Tibial nerve (tissue), 4 donors: ENCODE results near the gene ITPRID1.

Source experiments
- EP300 ChIP-seq, 2 donors: sonication (generic); formaldehyde crosslinking; IDR thresholded peaks; one replicate each; pipeline ENCODE4 v1.6.1; 2017; ENCODE audit warnings: antibody characterized with exemption in 2 of 2, mild to moderate bottlenecking in 1 of 2
- POLR2A ChIP-seq, 2 donors: fragments of 450-650 bp; IDR thresholded peaks; one replicate each; pipeline ENCODE4 v1.6.1; 2017; ENCODE audit warnings: antibody characterized with exemption in 2 of 2, mild to moderate bottlenecking in 2 of 2, moderate library complexity in 2 of 2
- TF ChIP-seq, protein P1 (sequence below), 5 experiments: fragments of 200-600 bp in 3 of 5; fragments of 450-650 bp in 2 of 5; sonication (generic) in 3 of 5; IDR thresholded peaks; one replicate each; pipeline ENCODE4 v1.5.1; 2016 to 2019; ENCODE audit warnings: antibody characterized with exemption in 5 of 5, mild to moderate bottlenecking in 3 of 5, moderate library complexity in 2 of 5

GRCh38 chr7:31648880-31649279 is 135.0 kb downstream of the ITPRID1 start:
- TF ChIP-seq, protein P1, sequence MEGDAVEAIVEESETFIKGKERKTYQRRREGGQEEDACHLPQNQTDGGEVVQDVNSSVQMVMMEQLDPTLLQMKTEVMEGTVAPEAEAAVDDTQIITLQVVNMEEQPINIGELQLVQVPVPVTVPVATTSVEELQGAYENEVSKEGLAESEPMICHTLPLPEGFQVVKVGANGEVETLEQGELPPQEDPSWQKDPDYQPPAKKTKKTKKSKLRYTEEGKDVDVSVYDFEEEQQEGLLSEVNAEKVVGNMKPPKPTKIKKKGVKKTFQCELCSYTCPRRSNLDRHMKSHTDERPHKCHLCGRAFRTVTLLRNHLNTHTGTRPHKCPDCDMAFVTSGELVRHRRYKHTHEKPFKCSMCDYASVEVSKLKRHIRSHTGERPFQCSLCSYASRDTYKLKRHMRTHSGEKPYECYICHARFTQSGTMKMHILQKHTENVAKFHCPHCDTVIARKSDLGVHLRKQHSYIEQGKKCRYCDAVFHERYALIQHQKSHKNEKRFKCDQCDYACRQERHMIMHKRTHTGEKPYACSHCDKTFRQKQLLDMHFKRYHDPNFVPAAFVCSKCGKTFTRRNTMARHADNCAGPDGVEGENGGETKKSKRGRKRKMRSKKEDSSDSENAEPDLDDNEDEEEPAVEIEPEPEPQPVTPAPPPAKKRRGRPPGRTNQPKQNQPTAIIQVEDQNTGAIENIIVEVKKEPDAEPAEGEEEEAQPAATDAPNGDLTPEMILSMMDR (IDR thresholded peaks at IDR 0.05), result no peak
- TF ChIP-seq POLR2A (IDR thresholded peaks at IDR 0.05), result no peak
- TF ChIP-seq EP300 (IDR thresholded peaks at IDR 0.05), result no peak
